Stimulated activated CD4-positive, alpha-beta T cell treated with anti-CD3 and anti-CD28 coated beads, Interleukin-2, amount 100 ng/mL, for 24 hours (primary cell): ENCODE data around the gene C10orf67.
"Not testable (repeated sequence)": the region's sequence is repeated elsewhere in the genome, so short reads cannot be mapped to it uniquely, and the experiment has no call there.

Experiments
- DNase-seq, 2 donors: peaks; one replicate each; pipeline ENCODE4 v3.0.0-alpha.2; 2020

Gene C10orf67

DNA sequence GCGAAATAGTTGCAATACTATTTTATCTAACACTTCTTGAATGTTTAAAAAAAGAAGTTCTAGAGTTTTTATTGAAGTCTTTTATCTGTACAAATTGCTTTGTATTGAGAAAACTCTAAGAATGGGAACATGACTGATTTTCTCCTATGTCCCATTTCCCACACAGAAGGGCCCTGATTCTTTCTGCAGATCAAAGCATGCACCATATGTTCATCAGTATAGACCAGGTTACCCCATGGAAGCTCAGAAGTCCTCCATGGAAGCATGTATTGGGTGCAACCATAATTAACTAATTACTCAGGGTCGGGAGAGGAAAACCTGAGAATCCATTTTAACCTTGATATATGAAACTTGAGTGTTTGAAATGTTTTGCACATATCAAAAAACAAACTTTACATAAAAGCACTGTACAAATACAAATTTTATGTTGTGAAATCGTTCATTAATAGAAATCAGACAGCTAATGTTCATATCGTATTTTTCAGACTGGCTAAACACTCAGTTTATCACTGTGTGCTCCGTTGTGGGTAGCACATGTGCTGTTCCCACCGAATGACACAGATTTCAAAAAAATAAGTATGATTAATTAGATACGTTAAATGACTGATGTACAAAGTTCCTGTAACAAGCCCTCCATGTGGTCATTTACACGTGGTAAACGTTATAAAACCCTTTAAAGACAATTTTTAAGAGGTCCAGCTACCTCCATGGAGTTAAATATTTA is 81.0 kb downstream of the C10orf67 start:
- no peak for DNase-seq

DNA sequence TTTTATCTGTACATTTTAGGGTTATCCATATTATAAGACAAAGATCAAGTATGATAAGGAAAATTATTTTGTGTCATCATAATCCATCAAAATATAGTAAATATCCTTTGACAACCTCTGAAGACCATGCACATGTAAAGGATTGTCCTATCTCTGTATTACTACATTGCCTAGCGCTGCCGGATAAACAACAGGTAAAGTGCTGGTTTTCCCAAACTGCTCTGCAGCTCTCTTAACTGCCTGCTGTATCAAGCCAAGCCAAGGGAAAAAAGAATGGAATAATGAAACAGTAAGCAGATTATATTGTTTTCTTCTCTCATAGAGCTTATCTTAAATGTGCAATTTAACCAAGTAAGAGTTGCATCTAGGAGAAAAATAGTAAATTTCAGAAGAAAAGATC is 81.7 kb downstream of the C10orf67 start:
- no peak for DNase-seq

DNA sequence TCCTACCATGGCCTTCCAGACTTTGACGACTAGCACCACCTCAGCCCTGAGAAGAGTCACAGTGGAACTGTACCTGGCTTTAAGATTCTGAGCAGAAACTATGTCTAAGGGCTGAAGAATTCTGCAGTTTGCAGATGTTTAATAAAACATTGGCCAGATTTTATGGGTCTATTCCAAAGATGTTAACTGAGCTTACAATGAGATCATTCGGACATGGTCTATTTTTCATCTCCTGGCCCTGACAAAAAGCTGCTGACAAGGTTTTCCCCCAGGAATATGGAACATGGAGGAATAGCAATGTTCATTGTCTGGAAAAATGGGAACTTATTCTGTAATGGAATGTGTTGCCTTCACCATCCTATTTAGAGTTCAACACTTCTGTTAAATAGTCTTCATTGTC is 86.1 kb downstream of the C10orf67 start:
- no peak for DNase-seq

DNA sequence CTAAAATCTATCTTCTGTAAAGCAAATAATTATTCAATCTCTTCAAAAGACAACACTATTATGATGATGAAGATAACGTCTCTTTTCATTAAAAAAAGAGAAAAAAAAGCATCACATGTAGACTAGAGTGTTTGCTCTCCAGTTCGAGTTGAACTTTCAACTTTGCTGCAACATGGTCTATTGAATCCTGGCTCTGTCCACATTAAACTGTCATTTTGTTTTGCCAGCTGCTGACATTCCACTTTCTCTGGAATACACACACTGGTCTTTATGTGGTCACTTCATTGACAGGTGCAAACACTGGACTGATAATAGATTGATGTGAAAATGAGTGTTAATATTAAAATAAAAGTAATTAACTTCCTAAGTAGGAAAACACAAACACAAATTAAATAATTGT is 90.8 kb downstream of the C10orf67 start:
- DNase-seq: no peak

DNA sequence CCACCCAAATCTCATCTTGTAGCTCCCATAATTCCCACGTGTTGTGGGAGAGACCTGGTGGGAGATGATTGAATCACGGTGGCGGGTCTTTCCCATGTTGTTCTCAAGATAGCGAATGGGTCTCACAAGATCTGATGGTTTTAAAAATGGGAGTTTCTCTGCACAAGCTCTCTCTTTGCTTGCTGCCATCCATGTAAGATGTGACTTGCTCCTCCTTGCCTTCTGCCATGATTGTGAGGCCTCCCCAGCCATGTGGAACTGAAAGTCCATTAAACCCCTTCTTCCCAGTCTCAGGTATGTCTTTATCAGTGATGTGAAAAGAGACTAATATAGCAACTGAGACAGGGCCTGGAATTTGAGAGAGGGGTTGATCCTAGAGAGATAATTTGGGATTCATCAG is 91.7 kb downstream of the C10orf67 start:
- DNase-seq: not testable (repeated sequence)

DNA sequence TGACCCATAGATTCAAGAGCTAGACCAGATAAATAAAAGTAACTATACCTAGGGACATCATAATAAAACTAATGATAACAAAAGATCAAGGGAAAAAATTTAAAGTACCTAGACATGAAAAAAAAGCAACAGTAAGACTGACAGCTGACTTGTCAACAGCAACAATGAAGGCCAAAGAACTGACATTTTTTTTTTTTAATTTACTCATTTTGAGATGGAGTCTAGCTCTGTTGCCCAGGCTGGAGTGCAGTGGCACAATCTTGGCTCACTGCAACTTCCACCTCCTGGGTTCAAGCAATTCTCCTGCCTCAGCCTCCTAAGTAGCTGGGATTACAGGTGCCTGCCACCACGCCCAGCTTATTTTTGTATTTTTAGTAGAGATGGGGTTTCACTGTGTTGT is 102.8 kb downstream of the C10orf67 start:
- DNase-seq: not testable (repeated sequence)

DNA sequence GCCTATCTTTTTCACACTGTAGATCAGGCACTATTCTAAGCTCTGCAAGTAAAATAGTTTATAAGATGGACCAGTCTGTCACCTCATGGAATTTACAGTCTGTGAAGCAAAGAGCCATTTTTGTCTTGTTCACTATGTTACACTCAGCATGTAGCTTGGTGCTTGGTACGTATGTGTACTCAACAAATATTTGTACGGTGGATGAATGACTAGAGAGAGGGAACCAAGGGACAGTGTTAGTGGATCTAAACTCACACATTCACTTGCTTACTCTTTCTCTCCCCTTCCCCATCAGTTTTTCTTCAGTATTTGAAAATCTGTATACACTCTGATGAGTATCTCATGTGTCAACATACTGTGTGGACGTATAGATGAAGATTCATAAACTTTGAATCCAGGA is 106.6 kb downstream of the C10orf67 start:
- no peak for DNase-seq

DNA sequence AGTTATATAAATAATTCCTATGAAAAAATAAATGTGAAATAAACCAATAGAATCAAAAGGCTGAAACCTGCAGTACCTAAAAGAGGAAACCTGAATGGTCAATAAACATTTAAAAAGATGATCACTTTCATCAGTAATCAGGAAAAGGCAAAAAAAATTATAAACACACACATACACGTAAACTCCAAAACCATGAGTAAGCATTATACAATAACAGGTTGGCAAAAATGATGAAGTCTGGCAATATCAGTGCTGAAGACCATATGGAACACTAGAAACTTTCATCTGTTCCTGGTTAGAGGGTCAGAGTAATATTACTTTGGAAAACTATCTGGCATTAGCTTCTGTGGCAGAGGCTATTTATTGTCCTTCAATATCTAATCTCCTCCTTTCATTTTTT is 114.0 kb downstream of the C10orf67 start:
- DNase-seq: no peak

DNA sequence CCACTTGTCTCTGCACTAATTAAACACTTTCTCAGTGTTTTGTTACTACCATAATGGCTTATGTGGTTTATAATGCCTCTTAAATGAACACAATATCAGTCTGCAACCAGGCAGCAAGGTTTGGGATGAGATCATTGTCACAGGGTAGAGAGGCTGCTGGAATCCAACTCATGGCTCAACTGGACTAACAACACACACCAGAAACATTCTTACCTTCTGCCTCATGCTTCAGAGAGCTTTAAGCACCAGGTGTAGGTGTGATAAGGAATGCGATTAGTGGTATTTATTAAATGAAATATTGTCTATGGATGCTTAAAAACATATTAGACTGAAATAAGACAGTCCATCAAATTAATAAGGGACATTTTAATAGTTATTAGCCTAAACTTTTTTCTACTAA is 127.1 kb downstream of the C10orf67 start:
- no peak for DNase-seq

DNA sequence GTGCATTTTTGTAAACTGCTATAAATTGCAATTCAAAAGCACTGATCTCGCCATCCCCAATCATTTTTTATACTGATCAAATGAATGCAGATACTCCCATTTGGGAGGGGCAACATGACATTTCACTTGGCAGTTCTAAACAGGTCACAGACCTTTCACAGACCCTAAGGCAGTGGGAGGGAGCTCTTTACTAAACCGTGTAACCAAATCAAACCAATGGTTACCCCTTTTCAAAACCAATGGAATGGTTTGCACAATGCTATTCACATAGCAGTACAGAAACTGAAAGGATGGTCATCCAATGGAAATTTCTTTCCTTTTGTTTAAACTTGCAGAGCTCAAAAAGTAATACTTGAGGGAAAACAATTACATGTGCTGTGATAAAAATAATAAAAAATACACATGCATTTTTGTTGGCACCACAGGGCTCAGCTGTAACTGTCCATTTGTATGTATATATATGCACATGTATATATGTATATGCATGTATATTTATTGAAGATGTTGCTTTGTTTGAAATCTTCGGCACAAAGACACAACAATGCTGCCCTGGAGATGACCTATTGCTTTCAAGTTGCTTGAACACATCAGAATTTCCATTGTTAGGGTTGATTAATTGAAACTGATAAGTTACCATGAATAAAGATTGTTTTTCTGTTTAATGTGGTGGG is 138.5 kb downstream of the C10orf67 start:
- DNase-seq: no peak

DNA sequence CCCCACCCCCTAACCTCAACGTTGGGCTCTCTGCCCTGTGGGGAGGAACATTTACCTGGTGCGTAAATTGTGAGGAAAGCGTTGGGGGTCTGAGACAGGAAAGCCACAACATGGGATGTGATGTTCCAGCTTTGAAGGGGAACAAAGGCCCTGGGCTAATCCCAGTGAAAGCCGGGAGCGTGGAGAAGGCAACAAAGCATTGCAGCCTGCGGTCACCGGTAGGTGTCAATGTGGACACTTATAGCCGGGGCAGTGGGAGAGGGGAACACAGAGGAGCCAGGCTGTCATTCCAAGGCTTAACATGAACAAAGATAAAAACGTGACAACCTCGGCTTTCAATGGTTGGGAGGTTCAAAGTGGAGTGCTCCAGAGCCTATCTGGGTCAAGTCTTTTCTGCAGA is 139.8 kb downstream of the C10orf67 start:
- DNase-seq: no peak

DNA sequence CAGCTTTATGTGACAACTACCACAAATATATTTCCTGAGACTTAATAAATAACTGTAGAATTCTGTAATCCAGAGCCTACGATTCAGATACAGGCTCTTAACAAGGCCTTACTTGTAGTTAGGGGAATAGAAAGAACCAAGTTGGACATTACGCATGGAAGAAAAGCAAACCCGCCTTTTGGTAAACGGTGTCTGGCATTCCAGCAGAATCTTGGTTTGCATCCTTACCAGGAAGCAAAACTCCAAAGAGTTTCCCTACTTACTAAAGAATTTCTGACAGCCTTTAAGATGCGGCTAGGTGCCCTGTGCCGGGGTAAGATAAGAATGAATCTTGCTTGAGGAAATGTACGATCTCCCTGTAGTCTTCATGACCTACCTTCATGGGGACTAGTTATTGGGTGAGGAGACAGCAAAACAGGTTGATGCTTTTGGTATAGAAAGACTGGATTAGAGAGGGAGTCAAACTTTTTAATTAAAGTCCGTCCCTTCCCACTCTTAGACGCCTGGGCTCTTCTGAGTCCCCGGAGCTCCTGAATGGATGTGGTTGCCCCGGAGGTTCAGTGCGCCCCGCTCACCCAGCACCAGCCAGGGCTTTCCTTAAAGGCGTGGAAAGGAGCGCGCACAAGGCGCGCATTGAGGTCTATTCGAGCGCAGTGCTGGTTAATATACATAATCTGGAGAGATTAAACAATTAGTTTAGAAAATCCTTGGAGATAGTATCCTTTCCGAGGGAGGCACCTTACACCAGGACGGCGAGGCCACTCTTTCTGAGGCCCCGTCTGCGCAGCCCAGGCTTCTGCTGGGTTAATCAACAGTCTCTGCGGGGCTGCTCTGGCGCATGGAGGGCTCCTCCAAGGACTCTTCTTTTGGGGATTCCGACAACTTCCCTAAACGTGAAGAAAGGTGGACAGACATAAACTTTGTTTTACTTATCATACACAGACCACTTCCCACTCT is 140.9 kb downstream of the C10orf67 start:
- no peak for DNase-seq

DNA sequence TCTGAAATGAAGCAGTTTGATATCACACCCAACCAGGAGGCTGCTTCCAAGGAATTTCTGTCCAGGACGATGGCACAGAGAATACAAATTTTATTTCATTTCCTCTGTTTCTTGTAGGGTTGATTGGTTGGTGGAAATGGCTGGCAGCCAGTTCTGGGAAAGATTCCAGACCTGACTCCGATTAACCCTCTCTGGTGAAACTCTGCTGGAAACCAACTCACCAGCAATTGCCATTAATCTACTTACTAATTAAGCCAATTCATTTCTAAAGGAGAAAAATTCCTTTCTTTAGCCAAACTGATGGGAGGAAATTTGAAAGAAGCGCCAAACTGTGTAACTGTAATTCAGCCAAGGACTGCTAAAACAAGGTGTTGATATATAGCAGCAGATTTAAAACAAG is 141.8 kb downstream of the C10orf67 start:
- DNase-seq: no peak

DNA sequence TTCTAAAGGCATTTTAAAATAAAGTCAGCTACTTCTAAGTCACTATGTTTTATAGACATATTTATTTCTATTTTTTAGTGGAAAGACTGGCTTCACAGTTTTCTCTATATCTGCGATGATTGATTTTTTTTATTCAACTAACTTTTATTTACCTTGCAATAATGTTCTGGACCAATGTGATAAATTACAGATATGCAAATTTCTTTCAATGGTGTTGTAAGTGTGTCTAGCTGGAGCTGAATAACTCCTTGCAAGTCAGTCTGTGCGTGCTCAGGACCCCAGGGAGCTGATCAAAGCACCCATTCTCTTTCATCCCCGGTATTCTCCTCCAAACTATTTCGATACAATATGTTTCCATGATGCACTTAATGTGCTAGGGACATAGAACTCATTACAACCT is 142.8 kb downstream of the C10orf67 start:
- no peak for DNase-seq

DNA sequence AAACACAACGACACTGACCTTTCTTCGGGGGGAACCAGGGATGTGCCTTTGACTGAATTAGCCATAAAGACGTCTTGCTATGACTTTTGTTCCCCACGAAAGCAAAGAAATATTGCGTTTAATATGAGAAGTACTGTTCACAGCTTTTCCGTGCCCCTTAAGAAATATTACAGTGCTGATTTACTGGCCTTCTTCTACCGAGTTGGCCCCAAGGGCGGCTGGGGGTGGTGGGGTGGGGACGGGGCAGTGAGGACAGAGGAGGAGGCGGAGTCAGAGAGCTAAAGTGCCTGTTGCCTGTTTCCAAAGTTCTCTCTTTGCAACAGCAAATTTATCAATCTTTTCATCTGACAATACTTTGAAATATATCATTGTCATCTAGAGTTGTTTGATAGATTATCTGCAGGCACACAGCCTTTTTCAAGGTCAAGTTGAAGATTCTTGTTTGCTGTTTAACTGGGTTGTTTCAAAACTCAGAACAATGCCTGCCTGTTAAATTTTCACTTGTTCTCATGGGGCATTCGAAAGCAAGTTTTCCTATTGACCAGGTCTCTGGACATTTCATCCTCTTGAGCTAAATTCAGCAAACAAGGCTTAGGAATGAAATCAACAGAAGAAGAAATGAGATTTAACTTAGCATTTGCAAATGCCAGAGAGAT is 143.5 kb downstream of the C10orf67 start:
- DNase-seq: no peak

DNA sequence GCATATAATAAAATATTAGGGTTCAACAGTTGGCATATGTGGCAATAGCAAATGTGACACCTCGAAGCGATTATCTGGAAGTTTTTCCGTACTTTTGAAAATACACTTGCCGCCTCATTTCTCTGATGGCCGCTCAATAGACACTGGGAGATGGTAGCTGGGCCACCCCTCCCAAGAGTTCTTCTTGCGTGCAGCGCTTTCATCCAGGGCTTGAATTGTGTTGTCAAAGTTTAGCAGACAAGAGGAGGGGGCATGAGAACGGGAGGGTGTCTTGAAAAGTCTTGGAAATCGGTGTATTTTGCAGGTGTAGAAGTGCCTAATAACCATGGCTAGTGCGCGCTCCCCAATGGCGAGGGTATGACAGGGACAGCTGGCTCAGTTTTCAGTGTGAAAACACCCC is 144.0 kb downstream of the C10orf67 start:
- no peak for DNase-seq

DNA sequence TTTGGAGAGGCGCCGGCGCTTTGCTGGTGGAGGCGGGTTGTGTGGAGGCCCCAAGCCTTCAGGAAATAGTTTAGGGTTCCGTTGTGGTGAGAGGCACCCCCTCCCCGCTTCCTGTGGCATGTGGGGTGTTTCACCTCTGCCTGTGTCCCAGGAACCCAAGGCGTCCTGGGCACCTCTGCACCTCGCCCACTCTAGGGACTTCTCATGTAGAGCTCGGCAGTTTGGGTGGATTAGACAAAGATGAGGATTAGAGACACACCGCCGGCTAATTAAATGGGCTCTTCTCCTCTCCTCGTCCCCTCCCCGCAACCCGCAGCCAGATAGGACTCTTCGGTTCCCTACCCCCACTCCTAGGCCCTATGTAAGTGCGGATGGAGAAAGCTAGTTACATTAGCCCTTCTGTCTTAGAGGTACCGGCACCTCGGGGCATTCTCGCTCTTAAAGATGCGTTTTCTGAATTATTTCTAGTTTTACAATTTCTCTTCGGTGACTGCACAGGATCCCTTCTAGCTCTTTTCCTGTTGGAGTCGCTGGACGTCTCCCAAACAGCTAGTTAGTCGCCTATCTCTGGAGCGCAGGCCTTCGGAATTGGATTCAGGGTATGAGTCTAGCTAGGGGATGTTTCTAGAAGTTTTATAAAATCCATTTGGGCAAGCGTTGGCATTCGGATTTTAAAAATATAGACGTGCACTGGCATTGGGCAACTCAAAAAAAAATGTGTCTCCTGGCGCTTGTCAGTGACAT is 144.7 kb downstream of the C10orf67 start:
- DNase-seq: no peak

DNA sequence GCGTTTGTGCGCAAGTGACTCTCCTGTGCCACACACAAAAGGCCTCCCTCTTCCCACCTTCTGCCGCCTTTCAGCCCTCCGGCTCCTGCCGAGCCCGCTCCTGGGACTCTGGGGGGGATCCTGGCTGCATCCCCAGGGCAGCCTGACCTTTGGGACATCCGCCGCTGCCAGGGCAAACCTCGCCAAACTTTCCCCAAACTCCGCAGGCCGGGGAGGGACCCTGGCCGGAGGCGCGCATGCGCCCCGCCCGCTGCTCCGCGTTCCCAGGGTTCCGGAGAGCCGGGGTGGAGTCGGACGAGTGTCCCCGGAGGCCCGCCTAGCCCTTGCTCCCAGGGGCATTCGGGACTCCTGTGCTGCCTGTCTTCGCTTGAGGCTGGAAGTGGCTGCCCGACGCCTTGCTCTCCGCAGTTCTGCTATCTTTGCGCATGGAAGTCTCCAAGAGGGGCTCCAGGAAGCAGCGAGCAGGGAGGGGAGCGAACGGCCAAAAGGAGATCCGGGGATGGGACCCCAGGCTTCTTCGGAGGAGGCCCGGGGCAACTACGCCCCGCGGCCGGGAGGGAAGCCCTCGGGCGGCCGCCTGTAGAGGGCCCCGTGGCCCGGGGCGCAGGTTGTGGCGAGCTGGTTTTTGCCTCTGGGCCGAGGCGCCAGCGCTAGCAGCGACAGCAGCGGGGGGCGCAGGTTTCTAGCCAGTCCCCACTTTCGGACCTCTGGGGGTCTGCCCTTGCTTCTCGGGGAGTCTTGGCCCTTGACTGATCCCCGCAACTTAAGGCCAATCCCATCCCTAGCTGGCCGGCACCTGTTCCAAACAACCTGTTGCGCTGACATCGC is 145.4 kb downstream of the C10orf67 start:
- DNase-seq: no peak

DNA sequence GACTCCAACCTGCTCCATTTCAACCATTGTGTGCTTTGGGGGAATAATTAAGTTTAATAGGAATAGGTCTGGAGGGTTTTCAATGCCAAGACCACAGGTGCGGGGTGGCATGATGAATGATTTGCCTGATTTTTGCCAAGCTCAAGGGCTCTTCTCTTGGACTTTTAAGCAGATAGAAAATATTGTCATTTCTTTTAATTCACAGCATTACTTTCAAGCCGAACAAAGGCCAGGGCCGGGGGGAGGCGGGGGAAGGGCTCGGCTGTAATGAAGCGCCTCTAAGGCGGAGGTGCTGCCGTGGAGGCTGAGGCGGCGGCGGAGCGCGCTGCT is 146.0 kb downstream of the C10orf67 start:
- DNase-seq: no peak

DNA sequence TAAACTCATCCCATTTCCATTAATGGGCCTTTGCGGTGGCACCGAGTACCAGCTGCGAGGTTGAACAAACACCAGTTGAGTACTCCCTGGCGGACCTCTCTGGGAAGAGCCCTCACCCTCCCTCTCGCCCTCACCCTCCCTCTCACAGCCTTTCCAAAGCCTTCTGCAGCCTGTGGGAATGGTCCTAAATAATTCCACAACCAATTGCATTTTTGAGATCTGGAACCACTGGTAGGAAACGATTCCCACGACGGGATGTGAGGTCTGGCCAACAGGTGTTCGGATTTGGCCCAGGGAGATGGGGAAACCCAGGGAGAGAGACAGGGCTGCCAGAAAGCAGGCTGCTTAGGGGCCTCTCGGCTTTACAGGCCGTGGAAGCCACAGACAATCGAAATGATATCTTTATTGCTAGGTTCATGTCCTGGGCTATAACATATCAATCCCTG is 147.2 kb downstream of the C10orf67 start:
- no peak for DNase-seq

DNA sequence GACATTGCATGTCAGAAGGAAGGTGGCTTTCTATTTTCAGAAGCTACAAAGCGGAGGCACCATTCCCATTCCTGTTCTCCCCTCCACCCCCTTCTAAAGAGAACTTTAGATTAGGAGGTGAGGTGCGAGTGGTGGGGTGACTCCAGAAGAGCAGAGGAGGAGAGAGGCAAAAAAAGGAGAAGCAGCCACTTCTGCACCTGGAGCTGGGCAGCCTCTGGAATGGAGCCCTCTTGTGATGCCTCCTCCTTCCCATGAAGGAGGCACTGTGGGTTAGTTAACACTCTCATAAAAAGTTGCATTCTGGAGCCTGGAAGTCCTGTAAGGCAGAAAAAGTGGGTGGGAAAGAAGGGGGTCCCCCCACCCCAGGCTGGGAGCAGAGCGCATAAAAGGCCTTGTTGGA is 147.7 kb downstream of the C10orf67 start:
- DNase-seq: no peak
